Osteoblast (primary cell): ENCODE data around the gene TEX29. TPM values are rescaled to one million over a fixed set of nuclear protein-coding genes. Genes with fewer than 3 reads are reported as not detected.

Experiments
- DNase-seq: peaks from one replicate; pipeline ENCODE4 v3.0.0; 2011; ENCODE audit warnings: low spot score, mixed read lengths; ENCODE audit not compliant: insufficient read length; ENCODE audit errors: missing footprints
- H2AFZ ChIP-seq: 2 replicates; pipeline ENCODE4 v1.6.0; 2011; ENCODE audit warnings: mild to moderate bottlenecking, low read length
- H3K27ac ChIP-seq: 2 replicates; pipeline ENCODE4 v1.5.1; 2011; ENCODE audit warnings: mild to moderate bottlenecking, low read depth, low read length, moderate library complexity
- H3K27me3 ChIP-seq: 2 replicates; pipeline ENCODE4 v1.6.0; 2012; ENCODE audit warnings: mild to moderate bottlenecking, control low read depth, inconsistent platforms, low read length, moderate library complexity; ENCODE audit not compliant: insufficient read depth
- H3K36me3 ChIP-seq: 2 replicates; pipeline ENCODE4 v1.5.1; 2011; ENCODE audit warnings: mild to moderate bottlenecking, low read length, control low read depth, moderate library complexity; ENCODE audit not compliant: insufficient read depth
- H3K4me1 ChIP-seq: 2 replicates; pipeline ENCODE4 v1.5.1; 2011; ENCODE audit warnings: mild to moderate bottlenecking, low read length, control low read depth, moderate library complexity; ENCODE audit not compliant: insufficient read depth
- H3K4me2 ChIP-seq: 2 replicates; pipeline ENCODE4 v1.6.0; 2011; ENCODE audit warnings: mild to moderate bottlenecking, low read length; ENCODE audit not compliant: insufficient read depth
- H3K4me3 ChIP-seq: fragments of 200-600 bp; sonication (generic); 3 replicates; pipeline ENCODE4 v1.5.1; 2012; ENCODE audit warnings: mild to moderate bottlenecking, low read length, inconsistent platforms; ENCODE audit not compliant: insufficient read depth
- H3K79me2 ChIP-seq: 2 replicates; pipeline ENCODE4 v1.6.0; 2012; ENCODE audit warnings: mild to moderate bottlenecking, low read length, control low read depth, inconsistent platforms; ENCODE audit not compliant: insufficient read depth
- H3K9me3 ChIP-seq: 2 replicates; pipeline ENCODE4 v1.5.1; 2011; ENCODE audit warnings: low read depth, low read length, control low read depth
- H4K20me1 ChIP-seq: 2 replicates; pipeline ENCODE4 v1.6.0; 2012; ENCODE audit warnings: mild to moderate bottlenecking, low read length, control low read depth; ENCODE audit not compliant: insufficient read depth
- total RNA-seq: library from RNA; depleted of rRNA; stranded (reverse); fragments of >200 nt; gene quantifications from 2 replicates; pipeline ENCODE4 v1.2.3, GENCODE V29; 2012
- TF ChIP-seq, protein P1 (sequence below): IDR thresholded peaks from 2 replicates; pipeline ENCODE4 v1.5.1; 2011; ENCODE audit warnings: mild to moderate bottlenecking, low read depth, low read length, moderate library complexity; ENCODE audit errors: extremely low read depth

The TEX29 gene
- total RNA-seq, 1 donor: 0.36 TPM

DNA sequence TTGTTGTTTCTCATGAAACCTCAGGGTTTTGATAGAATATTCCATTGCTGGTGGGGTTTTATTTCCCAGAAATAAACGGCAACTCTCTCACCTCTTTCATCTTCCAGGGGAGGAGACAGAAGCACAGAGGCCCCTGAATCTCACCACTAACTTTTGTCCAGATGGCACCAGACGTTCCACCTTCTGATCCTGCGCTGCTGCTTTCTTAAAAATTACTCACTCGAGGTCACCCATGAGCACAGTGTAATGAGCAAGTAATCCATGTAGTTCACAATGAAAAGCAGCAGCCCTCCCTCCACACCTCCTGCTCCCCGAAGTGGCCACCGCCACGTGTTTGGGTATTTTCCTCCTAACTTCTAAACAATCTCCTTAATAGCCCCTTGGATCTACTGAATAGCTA, 51.3 kb downstream of the TEX29 start:
- no peak overlapping the region for H3K4me2 ChIP-seq
- TF ChIP-seq, protein P1, sequence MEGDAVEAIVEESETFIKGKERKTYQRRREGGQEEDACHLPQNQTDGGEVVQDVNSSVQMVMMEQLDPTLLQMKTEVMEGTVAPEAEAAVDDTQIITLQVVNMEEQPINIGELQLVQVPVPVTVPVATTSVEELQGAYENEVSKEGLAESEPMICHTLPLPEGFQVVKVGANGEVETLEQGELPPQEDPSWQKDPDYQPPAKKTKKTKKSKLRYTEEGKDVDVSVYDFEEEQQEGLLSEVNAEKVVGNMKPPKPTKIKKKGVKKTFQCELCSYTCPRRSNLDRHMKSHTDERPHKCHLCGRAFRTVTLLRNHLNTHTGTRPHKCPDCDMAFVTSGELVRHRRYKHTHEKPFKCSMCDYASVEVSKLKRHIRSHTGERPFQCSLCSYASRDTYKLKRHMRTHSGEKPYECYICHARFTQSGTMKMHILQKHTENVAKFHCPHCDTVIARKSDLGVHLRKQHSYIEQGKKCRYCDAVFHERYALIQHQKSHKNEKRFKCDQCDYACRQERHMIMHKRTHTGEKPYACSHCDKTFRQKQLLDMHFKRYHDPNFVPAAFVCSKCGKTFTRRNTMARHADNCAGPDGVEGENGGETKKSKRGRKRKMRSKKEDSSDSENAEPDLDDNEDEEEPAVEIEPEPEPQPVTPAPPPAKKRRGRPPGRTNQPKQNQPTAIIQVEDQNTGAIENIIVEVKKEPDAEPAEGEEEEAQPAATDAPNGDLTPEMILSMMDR: no peak
- no peaks in the 10 kb centered on the region for H3K79me2 ChIP-seq
- no peaks in the 10 kb centered on the region for H4K20me1 ChIP-seq
- no peaks in the 10 kb centered on the region for H3K27me3 ChIP-seq
- H2AFZ ChIP-seq: no peak overlapping the region
- no peaks in the 10 kb centered on the region for H3K9me3 ChIP-seq
- no peak for DNase-seq
- H3K4me1 ChIP-seq: no peaks in the 10 kb centered on the region
- H3K4me3 ChIP-seq: no peak overlapping the region
- no peaks in the 10 kb centered on the region for H3K36me3 ChIP-seq
- H3K27ac ChIP-seq: no peak overlapping the region

DNA sequence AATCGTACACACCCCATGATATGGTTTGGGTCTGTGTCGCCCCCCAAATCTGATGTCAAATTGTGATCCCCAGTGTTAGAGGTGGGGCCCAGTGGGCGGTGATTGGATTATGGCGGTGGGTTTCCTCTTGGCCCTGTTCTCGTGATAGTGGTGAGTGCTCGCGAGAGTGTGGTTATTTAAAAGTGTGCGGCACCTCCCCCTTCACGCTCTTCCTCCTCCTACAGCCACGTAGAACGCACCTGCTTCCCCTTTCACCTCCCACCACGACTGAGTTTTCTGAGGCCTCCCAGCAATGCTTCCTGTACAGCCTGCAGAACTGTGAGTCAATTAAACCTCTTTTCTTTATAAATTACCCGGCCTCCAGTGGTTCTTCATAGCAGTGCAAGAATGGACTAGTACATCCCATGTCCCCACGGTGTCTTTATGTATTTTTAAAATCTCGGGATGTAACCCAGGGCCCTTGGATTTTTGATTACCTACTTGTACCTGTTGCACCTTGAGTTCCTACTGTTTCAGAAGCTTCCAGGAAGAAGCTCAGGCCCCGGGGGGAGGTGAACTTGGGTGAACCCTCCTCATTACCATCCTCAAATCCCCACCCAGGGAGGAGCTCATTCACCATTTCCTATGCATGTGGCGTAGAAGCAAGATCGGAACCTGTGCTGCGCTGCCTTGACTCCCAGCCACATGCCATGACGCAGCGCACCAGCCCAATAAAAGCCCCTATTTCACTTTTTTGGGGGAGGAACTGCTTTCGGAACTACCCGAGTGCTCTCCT, 52.4 kb downstream of the TEX29 start:
- Histone ChIP-seq H3K79me2 (no peaks in the 10 kb centered on the region), H4K20me1 (no peaks in the 10 kb centered on the region), H3K4me1 (no peaks in the 10 kb centered on the region), H3K27ac (no peak overlapping the region), H3K4me3 (no peak overlapping the region), H3K9me3 (no peaks in the 10 kb centered on the region), H3K4me2 (no peak overlapping the region), H3K27me3 (no peaks in the 10 kb centered on the region), H3K36me3 (no peaks in the 10 kb centered on the region), H2AFZ (no peak overlapping the region)
- DNase-seq: no peak
- TF ChIP-seq, protein P1: no peak

DNA sequence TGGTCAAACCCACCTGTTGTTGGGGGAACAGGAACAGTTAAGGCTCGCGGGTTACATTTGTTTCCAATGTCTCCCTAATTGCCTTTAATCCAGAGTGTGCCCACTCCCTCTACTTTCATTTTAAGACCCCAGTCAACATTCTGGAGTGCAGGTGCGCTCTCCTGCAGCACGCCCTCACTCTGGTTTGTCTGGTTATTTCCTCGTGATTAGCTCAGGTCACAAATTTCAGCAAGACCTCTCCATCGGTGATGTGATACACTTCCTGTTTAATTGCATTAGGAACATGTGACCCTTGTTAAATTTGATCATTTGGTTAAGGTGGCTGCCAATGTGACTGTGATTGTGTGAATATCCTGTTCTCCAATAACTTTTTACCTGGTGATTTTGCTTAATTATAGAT, 53.0 kb downstream of the TEX29 start:
- H3K36me3 ChIP-seq: no peaks in the 10 kb centered on the region
- no peak overlapping the region for H2AFZ ChIP-seq
- DNase-seq: no peak
- H3K27me3 ChIP-seq: no peaks in the 10 kb centered on the region
- no peaks in the 10 kb centered on the region for H3K4me1 ChIP-seq
- TF ChIP-seq, protein P1: no peak
- no peak overlapping the region for H3K4me3 ChIP-seq
- H3K4me2 ChIP-seq: no peak overlapping the region
- H3K9me3 ChIP-seq: no peaks in the 10 kb centered on the region
- no peak overlapping the region for H3K27ac ChIP-seq
- H3K79me2 ChIP-seq: no peaks in the 10 kb centered on the region
- no peaks in the 10 kb centered on the region for H4K20me1 ChIP-seq

DNA sequence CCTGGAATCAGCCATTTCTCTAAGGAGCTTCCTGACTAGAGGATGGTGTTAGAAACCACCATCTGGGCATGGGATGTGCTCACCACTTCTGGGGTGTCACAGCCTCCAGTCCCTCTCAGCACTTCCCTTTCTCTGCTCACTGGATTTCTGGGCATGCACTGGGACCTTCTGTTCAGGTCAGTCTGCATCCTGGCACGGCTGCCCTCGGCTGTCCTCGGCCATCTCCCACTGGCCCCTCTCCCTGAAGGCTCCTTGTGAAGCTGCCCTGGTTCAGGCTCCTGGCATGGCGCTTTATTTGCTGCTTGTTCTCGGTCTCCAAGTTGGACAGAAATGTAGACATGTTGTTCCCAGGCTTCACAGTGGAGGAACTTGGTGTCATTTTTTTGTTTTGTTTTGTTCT, 60.0 kb downstream of the TEX29 start:
- Histone ChIP-seq H3K4me3 (no peak overlapping the region), H4K20me1 (no peaks in the 10 kb centered on the region), H3K9me3 (no peaks in the 10 kb centered on the region), H2AFZ (no peak overlapping the region), H3K4me2 (no peak overlapping the region), H3K27ac (no peak overlapping the region), H3K79me2 (no peaks in the 10 kb centered on the region), H3K36me3 (no peaks in the 10 kb centered on the region), H3K27me3 (no peaks in the 10 kb centered on the region), H3K4me1 (no peaks in the 10 kb centered on the region)
- TF ChIP-seq, protein P1: no peak
- DNase-seq: no peak
